PFSK-1 (cell line): Measurements from ENCODE around the gene TRMT6.

Experiments
- FOXP2 ChIP-seq: optimal IDR thresholded peaks from 2 replicates; pipeline ENCODE3; 2011; ENCODE audit warnings: borderline replicate concordance, control low read depth, inconsistent platforms; ENCODE audit not compliant: insufficient read depth; ENCODE audit errors: extremely low read length, extremely low read depth
- POLR2AphosphoS5 ChIP-seq: IDR thresholded peaks from 2 replicates; pipeline ENCODE4 v1.6.1; 2012; ENCODE audit warnings: low read depth, mild to moderate bottlenecking, control low read depth, low read length, moderate library complexity
- REST ChIP-seq, 2 experiments: IDR thresholded peaks; 2 replicates each; pipeline versions ENCODE4 v1.6.1 to v1.8.0; 2011 to 2012; ENCODE audit warnings: low read depth in 2 of 2, low read length in 2 of 2, control low read depth in 1 of 2, inconsistent platforms in 1 of 2, mild to moderate bottlenecking in 1 of 2, moderate library complexity in 1 of 2; ENCODE audit not compliant: insufficient read depth in 1 of 2
- SIN3A ChIP-seq: IDR thresholded peaks from 2 replicates; pipeline ENCODE4 v1.6.1; 2012; ENCODE audit warnings: mild to moderate bottlenecking, low read length, moderate library complexity, borderline replicate concordance; ENCODE audit not compliant: insufficient read depth
- TAF1 ChIP-seq: IDR thresholded peaks from 2 replicates; pipeline ENCODE4 v1.6.1; 2012; ENCODE audit warnings: low read length, control low read depth, borderline replicate concordance; ENCODE audit not compliant: insufficient read depth

Gene TRMT6

GRCh38 chr20:5990946-5991345 lies 40.6 kb upstream of the TRMT6 start:
- no peak for TF ChIP-seq TAF1
- no peak for TF ChIP-seq SIN3A
- no peak for TF ChIP-seq POLR2AphosphoS5
- no peak for TF ChIP-seq REST (IDR thresholded peaks at IDR 0.05; ENCODE audit: insufficient read depth in 1 of 2, low read depth in 2 of 2, low read length in 2 of 2)
- no peak for TF ChIP-seq FOXP2

- TF ChIP-seq POLR2AphosphoS5 (no peak), TAF1 (no peak), REST (IDR thresholded peaks at IDR 0.05; ENCODE audit: insufficient read depth in 1 of 2, low read depth in 2 of 2, low read length in 2 of 2) (no peak), SIN3A (no peak), FOXP2 (no peak)
Observed at GRCh38 chr20:5989539-5989938, 39.2 kb upstream of the TRMT6 start.

- TF ChIP-seq TAF1 (no peak), FOXP2 (no peak)
Observed at GRCh38 chr20:5987383-5987782, 37.0 kb upstream of the TRMT6 start.

GRCh38 chr20:5980720-5981538 lies 30.6 kb upstream of the TRMT6 start:
- TF ChIP-seq FOXP2 (no peak), SIN3A (no peak), POLR2AphosphoS5 (no peak), REST (IDR thresholded peaks at IDR 0.05; ENCODE audit: insufficient read depth in 1 of 2, low read depth in 2 of 2, low read length in 2 of 2) (no peak), TAF1 (no peak)

- TF ChIP-seq TAF1, result no peak
Observed at GRCh38 chr20:5979801-5980200, 29.5 kb upstream of the TRMT6 start.

GRCh38 chr20:5977975-5978374 lies 27.6 kb upstream of the TRMT6 start:
- TF ChIP-seq TAF1 (no peak), FOXP2 (no peak), SIN3A (no peak), POLR2AphosphoS5 (no peak), REST (IDR thresholded peaks at IDR 0.05; ENCODE audit: insufficient read depth in 1 of 2, low read depth in 2 of 2, low read length in 2 of 2) (no peak)
